K562 (cell line): ENCODE results near the gene TMEM163.

Experiments
- CEBPB ChIP-seq: fragments of 450-650 bp; IDR thresholded peaks from 2 replicates; pipeline ENCODE4 v1.6.1; 2016; ENCODE audit warnings: missing genetic modification characterization, missing compliant biosample characterization
- KHSRP ChIP-seq: fragments of 450-650 bp; IDR thresholded peaks from 2 replicates; pipeline ENCODE4 v1.6.1; 2017

- TF ChIP-seq CEBPB (no peak), KHSRP (no peak)
Measured at GRCh38 chr2:134738141-134738870, 19.5 kb upstream of the TMEM163 start.
